ENCODE results near the gene DNALI1.
"Not testable (repeated sequence)": the region's sequence is repeated elsewhere in the genome, so short reads cannot be mapped to it uniquely, and the experiment has no call there.

DNA sequence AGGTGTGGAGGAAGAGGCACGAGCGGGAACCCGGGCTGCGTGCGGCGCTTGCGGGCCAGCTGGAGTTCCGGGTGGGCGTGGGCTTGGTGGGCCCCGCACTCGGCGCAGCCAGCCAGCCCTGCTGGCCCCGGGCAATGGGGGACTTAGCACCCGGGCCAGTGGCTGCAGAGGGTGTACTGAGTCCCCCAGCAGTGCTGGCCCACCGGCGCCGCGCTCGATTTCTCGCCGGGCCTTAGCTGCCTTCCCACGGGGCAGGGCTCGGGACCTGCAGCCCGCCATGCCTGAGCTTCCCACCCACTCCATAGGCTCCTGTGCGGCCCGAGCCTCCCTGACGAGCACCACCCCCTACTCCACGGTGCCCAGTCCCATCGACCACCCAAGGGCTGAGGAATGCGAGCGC lies 38.5 kb upstream of the DNALI1 start:
- TF ChIP-seq, protein P1, sequence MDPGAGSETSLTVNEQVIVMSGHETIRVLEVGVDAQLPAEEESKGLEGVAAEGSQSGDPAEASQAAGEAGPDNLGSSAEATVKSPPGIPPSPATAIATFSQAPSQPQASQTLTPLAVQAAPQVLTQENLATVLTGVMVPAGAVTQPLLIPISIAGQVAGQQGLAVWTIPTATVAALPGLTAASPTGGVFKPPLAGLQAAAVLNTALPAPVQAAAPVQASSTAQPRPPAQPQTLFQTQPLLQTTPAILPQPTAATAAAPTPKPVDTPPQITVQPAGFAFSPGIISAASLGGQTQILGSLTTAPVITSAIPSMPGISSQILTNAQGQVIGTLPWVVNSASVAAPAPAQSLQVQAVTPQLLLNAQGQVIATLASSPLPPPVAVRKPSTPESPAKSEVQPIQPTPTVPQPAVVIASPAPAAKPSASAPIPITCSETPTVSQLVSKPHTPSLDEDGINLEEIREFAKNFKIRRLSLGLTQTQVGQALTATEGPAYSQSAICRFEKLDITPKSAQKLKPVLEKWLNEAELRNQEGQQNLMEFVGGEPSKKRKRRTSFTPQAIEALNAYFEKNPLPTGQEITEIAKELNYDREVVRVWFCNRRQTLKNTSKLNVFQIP (CRISPR knock-in tag; IDR thresholded peaks at IDR 0.05; ENCODE audit: borderline replicate concordance, low read depth): not testable (repeated sequence)
- not testable (repeated sequence) for TF ChIP-seq SNAI2 (CRISPR knock-in tag; IDR thresholded peaks at IDR 0.05); PATZ1 (CRISPR knock-in tag; IDR thresholded peaks at IDR 0.05; ENCODE audit: borderline replicate concordance); OSR1 (CRISPR knock-in tag; IDR thresholded peaks at IDR 0.05); CSDC2 (CRISPR knock-in tag; IDR thresholded peaks at IDR 0.05); ZNF70 (CRISPR knock-in tag; IDR thresholded peaks at IDR 0.05); ZFP30 (CRISPR knock-in tag; IDR thresholded peaks at IDR 0.05); PPARA (CRISPR knock-in tag; IDR thresholded peaks at IDR 0.05; ENCODE audit: borderline replicate concordance); RARB (CRISPR knock-in tag; IDR thresholded peaks at IDR 0.05); ARNTL (CRISPR knock-in tag; IDR thresholded peaks at IDR 0.05; ENCODE audit: borderline replicate concordance, low read depth); ISL1 (CRISPR knock-in tag; IDR thresholded peaks at IDR 0.05)

Data from SK-N-SH treated with all-trans-retinoic acid at 6 μM for 48 hours (cell line).